ENCODE results near the gene OCSTAMP.

DNA sequence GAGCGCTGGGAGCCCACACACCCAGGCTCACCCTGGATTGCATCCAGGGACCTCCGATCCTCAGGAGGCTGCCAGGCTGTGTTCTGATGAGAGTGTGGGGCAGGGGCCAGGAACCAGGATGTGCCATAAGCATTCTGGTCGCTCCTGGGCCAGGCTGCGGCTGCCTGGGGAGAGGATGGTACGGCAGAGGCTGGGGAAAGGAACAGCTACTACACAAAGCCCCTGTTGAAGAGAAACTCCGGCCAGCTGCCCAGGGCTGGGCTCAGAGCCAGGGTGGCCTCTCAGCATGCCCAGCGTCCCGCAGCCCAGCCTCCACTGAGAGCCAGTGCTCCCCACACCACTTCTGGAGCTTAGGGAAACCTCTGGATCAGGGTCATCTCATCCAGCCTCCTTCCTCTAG is 21.7 kb upstream of the OCSTAMP start:
- no peak for TF ChIP-seq POLR2A (IDR thresholded peaks at IDR 0.05)
- no peak for TF ChIP-seq CTCF (IDR thresholded peaks at IDR 0.05)

All from tibial nerve (tissue), 3 donors.